Fibroblast of skin of left biceps (primary cell): ENCODE results near the gene TRAF2.
"Not testable (repeated sequence)": the region's sequence is repeated elsewhere in the genome, so short reads cannot be mapped to it uniquely, and the experiment has no call there.

Source experiments
- DNase-seq, 2 experiments: peaks; one replicate each; pipeline ENCODE4 v3.0.0-alpha.2; 2013; ENCODE audit warnings: low read depth in 2 of 2

The TRAF2 gene

DNA sequence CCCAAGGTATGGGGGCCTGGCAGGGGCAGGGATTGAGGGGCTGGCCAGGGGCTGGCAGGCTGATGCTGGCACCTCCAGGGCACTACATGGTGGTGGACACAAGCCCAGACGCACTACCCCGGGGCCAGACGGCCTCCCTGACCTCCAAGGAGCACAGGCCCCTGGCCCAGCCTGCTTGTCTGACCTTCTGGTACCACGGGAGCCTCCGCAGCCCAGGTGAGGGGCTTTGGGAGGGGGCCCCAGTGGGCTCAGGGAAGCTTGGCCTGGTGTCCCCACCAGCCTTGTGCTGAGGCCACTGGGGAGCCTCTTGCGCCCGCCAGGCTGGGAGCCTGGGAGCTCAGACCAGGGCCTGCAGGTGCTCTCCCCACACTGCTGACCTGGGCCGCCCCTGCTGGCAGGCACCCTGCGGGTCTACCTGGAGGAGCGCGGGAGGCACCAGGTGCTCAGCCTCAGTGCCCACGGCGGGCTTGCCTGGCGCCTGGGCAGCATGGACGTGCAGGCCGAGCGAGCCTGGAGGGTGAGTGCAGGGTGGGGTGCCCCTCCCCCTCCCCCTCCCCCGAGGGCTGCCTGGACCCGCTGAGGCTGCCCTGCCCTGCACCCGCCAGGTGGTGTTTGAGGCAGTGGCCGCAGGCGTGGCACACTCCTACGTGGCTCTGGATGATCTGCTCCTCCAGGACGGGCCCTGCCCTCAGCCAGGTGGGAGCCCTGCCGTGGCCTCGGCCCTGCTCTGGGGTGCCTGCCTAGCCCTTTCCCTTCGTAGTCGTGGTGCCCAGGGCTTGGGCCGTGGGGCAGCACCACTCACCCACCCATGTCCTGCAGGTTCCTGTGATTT is 28.5 kb upstream of the TRAF2 start:
- DNase-seq, result no peak

GRCh38 chr9:136858452-136858843 is 27.9 kb upstream of the TRAF2 start:
- DNase-seq, result no peak

DNA sequence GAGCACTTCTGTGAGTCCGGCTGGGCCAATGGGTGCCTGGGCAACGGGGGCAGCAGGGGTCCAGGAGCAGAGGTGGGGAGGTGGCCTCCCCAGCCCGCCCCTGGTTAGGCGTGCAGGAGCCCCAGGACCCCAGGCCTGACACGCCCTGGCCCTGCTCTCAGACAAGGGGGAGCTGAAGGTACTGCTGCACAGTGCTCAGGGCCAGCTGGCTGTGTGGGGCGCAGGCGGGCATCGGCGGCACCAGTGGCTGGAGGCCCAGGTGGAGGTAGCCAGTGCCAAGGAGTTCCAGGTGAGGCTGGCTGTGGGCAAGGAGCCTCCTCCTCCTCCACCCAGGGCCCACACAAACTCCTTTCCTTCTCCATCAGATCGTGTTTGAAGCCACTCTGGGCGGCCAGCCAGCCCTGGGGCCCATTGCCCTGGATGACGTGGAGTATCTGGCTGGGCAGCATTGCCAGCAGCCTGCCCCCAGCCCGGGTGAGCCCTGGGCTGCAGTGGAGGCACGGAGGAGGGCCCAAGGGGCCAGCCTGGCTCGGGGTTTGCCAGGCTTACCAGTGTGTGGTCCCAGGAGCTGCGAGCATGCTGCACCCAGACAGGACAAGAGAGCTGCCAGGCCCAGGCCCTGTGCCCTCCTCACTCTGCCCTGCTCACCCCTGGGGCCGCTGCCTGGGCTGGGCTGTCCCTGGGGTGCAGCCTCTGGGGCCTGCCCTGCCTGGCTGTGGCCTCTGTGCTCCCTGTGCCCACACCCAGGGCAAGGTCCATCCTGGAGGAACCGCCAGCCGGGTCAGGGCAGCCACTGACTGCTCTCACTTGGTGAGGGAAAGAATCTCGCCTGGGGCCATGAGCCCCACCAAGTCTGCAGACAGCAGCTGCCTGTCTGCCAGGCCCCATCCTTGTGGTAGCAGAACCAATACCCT is 27.2 kb upstream of the TRAF2 start:
- DNase-seq, result no peak

DNA sequence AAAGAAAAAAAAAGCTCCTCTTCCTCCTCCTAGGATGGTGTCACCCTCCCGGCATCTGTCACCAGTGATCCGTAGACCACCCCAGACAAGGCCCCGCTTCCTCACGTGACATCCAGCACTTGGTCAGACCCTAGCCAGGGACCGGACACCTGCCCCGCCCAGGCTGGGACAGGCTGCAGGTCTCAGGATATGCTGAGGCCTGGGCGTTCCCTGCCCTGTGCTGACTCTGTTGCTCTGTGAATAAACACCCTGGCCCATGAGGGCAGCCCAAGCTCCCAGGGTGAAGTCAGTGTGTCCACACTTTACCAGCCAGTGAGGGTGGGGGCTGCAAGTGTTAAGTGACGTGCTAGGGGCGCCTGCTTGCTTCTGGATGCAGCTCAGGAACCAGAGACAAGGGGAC is 25.8 kb upstream of the TRAF2 start:
- DNase-seq, result no peak

- no peak for DNase-seq
These were observed 25.1 kb upstream of the TRAF2 start for GRCh38 chr9:136860933-136861873.

GRCh38 chr9:136861874-136862457 is 24.4 kb upstream of the TRAF2 start:
- no peak for DNase-seq

DNA sequence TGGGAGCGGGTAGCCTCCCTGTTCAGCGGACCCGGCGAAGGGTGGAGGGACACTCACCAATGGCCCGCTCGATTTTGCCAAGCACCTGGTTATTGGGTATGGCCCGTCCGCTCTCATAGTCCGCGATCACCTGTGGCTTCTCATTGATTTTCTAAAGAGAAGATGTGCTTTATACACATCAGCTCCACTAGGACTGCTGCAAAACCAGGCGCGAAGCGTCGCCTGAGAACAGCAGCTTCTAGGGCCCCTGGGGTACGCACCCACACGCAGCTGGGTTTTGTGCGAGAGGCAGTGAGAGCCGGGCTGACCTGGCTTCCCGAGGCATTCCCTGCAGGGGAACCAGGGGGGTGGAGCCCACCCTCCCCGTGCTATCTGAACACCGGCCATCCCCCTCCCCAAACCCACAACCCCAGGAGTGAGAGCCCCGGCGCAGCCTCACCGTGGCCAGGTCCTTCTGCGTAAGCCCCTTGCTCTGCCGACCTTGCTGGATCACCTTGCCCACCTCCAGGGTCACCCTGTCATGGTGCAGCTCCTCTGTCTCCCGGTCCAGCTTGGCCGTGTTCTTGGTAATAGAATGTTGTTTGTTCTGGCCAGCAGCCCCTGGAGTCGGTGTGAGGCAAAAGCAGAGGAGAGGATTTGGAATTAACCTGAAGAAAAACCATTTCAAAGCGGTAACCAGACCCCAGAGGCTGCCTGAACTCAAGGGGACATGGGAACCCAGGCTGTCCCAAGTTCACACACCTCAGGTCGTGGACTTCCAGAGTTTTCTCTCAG is 23.3 kb upstream of the TRAF2 start:
- no peak for DNase-seq

GRCh38 chr9:136863623-136864273 is 22.6 kb upstream of the TRAF2 start:
- DNase-seq, result no peak

DNA sequence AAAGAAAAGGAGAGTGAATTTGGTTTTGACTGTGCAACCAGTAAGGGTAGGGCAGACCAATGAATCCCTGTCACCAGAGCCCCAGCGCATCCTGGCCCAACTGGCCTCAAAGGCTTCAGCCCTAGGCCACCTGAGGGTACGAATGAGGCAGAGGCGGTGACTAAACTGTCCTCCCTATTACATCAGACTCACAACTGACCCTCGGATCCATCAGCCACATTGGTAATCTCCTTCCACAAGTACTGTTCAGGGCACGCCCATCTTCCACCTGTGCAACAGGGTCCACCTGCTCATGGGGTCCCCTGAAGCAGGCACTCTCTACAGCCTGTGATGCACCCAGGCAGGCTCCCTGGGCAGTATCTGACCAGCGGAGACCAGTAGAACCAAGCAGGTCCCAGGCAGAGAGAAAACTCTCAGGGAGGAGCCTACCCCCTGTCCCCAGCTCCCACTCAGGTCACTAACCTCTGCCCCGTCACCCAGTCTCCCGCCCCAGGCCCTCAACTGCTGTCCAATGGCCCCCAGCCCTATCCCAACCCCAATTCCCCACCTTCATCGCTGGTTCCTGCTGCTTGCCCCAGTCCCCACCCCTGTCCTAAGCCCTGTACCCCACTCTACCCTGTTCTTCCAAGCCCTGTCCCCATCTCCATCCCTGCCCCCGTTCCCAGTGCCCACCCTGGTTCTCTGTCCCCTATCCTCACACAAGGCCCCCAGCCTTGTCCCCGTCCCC is 21.1 kb upstream of the TRAF2 start:
- no peak for DNase-seq

- DNase-seq, result no peak
These were observed 20.6 kb upstream of the TRAF2 start for GRCh38 chr9:136865768-136866103.

- not testable (repeated sequence) for DNase-seq
These were observed 19.4 kb upstream of the TRAF2 start for GRCh38 chr9:136866898-136867421.

- DNase-seq, result no peak
These were observed 18.8 kb upstream of the TRAF2 start for GRCh38 chr9:136867480-136867879.

- DNase-seq, result no peak
These were observed 18.4 kb upstream of the TRAF2 start for GRCh38 chr9:136867917-136868316.

DNA sequence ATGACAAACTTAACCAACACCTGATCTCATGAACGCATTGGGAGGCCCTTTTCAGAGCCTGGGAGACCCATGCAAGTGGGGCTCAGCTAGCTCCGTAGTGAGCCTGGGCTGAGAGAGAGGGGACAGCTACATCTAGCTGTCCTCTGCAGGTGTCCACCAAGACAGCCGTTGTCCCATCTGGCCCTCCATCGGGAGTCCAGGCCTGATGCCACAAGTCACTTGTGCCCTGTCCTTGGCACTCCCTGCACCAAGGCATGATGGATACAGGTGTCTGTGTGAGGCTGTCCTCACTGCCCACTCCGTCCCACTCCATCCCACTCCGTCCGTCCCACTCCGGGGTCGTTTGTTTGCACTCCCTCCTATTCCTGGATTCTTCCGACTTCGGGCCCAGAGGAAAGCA is 17.7 kb upstream of the TRAF2 start:
- DNase-seq, result no peak

DNA sequence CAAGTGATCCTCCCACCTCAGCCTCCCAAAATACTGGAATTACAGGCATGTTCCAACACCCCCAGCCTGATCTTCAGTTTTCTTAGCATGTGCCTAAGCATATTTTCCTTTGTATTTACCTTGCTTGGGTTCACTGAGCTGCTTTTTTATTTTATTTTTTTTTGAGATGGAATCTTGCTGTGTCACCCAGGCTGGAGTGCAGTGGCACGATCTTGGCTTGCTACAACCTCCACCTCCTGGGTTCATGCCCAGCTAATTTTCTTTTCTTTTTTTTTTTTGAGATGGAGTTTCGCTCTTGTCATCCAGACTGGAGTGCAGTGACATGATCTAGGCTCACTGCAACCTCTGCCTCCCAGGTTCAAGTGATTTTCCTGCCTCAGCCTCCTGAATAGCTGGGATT is 16.7 kb upstream of the TRAF2 start:
- not testable (repeated sequence) for DNase-seq

DNA sequence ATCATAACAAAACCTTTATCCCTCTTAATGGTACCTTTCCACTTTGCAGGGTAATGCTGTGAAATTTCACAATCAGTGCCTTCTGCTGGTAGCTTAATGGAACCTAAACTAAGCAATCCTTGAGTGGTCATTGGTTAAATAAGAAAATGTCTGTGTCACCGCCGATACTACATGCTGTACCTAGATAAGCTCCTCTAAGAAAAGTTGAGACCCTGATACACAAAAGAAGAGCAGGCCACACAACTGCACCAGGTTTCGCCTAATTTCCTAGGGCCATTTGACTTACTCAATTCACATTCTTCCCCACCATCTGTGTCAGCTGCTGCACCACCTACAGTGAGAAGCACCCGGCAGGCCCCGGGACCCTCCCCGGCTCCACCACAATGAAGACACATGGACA is 11.2 kb upstream of the TRAF2 start:
- DNase-seq, result no peak

DNA sequence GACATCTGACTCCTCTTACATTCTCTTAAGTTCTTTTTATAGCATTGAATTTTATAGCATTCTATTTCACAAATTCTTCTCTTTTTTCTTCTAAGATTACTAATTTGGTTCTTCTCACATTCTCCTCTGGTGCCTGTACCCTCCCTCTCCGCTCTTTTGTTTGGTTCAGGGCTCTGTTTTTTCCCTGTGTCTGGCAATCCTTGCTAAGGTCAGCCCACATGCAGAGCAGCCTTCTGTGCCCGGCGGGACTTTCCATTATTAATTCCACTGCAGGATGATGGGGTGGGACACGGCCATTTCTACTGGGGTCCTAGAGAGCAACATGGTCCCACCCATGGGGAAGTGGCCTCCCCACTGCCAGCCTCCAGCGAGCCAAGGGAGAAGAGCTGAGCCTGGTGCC is 9.8 kb upstream of the TRAF2 start:
- no peak for DNase-seq

DNA sequence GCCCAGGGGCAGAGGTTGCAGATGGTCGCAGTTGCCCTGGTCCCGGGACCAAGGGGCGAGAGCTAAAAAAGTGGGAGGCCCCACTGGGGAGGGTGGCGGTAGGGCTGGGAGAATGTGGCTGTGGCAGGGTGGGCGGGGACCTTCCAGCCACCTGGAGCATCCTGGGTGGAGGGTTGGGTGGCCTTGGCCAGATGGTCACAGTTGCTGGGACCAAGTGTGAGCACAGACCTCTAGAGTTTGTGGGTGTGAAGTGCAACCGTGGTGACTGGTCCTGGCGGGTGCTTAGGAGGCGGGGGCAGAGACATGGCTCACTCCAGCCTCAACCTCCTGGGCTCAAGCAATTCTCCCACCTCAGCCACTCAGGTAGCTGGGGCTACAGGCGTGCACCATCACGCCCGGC is 5.7 kb upstream of the TRAF2 start:
- no peak for DNase-seq

DNA sequence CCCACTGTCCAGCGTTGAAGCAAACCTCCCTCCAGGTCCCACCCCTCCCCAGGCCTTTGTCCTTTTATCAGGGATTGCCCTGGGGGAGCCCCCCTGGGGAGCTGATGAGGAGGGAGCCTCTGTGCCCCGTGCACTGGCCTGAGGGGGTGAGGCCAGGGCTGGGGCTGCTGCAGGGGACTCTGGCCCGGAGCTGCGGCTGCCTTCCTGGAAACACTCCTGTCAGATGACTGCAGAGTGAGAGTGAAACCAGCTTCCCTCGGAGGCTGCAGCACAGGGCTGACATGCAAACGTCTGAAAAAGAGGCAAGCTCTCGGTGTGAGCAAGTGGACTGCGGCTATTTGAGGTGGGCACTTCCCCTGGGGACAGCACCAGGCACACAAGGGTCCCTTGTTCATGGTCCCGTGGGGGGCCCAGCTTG is 4.6 kb upstream of the TRAF2 start:
- DNase-seq, result no peak
